ENCODE measurements around the gene KPNB1.
"Not testable (repeated sequence)": the region's sequence is repeated elsewhere in the genome, so short reads cannot be mapped to it uniquely, and the experiment has no call there.

GRCh38 chr17:47682727-47683126, 33.0 kb downstream of the KPNB1 start:
- TF ChIP-seq CTCF (IDR thresholded peaks at IDR 0.05; ENCODE audit: borderline replicate concordance, extremely low read depth, low read length, poor library complexity, severe bottlenecking); EZH2 (IDR thresholded peaks at IDR 0.05; ENCODE audit: borderline replicate concordance, low read depth, low read length, severe bottlenecking): not testable (repeated sequence)
